GM23338 (cell line): ENCODE data around the gene VOPP1. TPM values are rescaled to one million over a fixed set of nuclear protein-coding genes. Genes with fewer than 3 reads are reported as not detected.

Experiments used
- ATAC-seq: fragments of 200-7000 bp; cut with Tn5 transposase; 3 replicates; pipeline ENCODE4 v1.9.1; 2020
- DNase-seq: peaks from one replicate; pipeline ENCODE4 v3.0.0-alpha.2; 2015; ENCODE audit warnings: low spot score
- H2AFZ ChIP-seq: fragments of 200-600 bp; sonication (generic); 2 replicates; pipeline ENCODE4 v1.8.0; 2016; ENCODE audit warnings: antibody characterized with exemption, mild to moderate bottlenecking, moderate library complexity
- H3F3A ChIP-seq: fragments of 200-600 bp; sonication (generic); replicated peaks from 2 replicates; pipeline ENCODE4 v1.8.0; 2017; ENCODE audit warnings: antibody characterized with exemption, mixed run types, low read depth
- H3K27ac ChIP-seq: fragments of 200-600 bp; sonication (generic); 2 replicates; pipeline ENCODE4 v1.6.1; 2016; ENCODE audit warnings: low read depth
- H3K27me3 ChIP-seq: fragments of 200-600 bp; sonication (generic); 2 replicates; pipeline ENCODE4 v1.8.0; 2016; ENCODE audit warnings: mild to moderate bottlenecking, mixed run types, moderate library complexity; ENCODE audit not compliant: insufficient read depth
- H3K36me3 ChIP-seq: fragments of 200-600 bp; sonication (generic); 2 replicates; pipeline ENCODE4 v1.8.0; 2016; ENCODE audit warnings: mild to moderate bottlenecking; ENCODE audit not compliant: insufficient read depth
- H3K4me1 ChIP-seq: fragments of 200-600 bp; sonication (generic); 2 replicates; pipeline ENCODE4 v1.8.0; 2016; ENCODE audit warnings: mild to moderate bottlenecking, moderate library complexity; ENCODE audit not compliant: insufficient read depth
- H3K4me2 ChIP-seq: fragments of 200-600 bp; sonication (generic); 2 replicates; pipeline ENCODE4 v1.7.1; 2017; ENCODE audit warnings: mixed run types
- H3K4me3 ChIP-seq: fragments of 200-600 bp; sonication (generic); 2 replicates; pipeline ENCODE4 v1.6.1; 2016; ENCODE audit warnings: mixed run types
- H3K79me2 ChIP-seq: fragments of 200-600 bp; sonication (generic); replicated peaks from 2 replicates; pipeline ENCODE4 v1.8.0; 2017; ENCODE audit warnings: mild to moderate bottlenecking; ENCODE audit not compliant: insufficient read depth
- H3K9me2 ChIP-seq: fragments of 200-600 bp; sonication (generic); 2 replicates; pipeline ENCODE4 v1.8.0; 2017; ENCODE audit not compliant: insufficient read depth
- H4K20me1 ChIP-seq: fragments of 200-600 bp; sonication (generic); replicated peaks from 2 replicates; pipeline ENCODE4 v1.8.0; 2017; ENCODE audit warnings: mild to moderate bottlenecking; ENCODE audit not compliant: insufficient read depth
- H3K27ac Mint-ChIP-seq: 2 replicates; pipeline ENCODE4 v1.8.0; 2020; ENCODE audit warnings: inconsistent platforms, mild to moderate bottlenecking, moderate library complexity, mixed read lengths
- H3K27me3 Mint-ChIP-seq: 3 replicates; pipeline ENCODE4 v1.8.0; 2022; ENCODE audit warnings: low read depth, mild to moderate bottlenecking, moderate library complexity, mixed read lengths, inconsistent platforms; ENCODE audit not compliant: insufficient read depth, poor library complexity
- H3K36me3 Mint-ChIP-seq: 3 replicates; pipeline ENCODE4 v1.8.0; 2021; ENCODE audit warnings: low read depth, mild to moderate bottlenecking, inconsistent platforms, moderate library complexity, mixed read lengths
- H3K4me1 Mint-ChIP-seq: 3 replicates; pipeline ENCODE4 v1.8.0; 2020; ENCODE audit warnings: mild to moderate bottlenecking, inconsistent platforms, mixed read lengths
- H3K4me3 Mint-ChIP-seq: 3 replicates; pipeline ENCODE4 v1.8.0; 2021; ENCODE audit warnings: moderate library complexity, mild to moderate bottlenecking, inconsistent platforms, mixed read lengths
- H3K9me3 Mint-ChIP-seq: 3 replicates; pipeline ENCODE4 v1.8.0; 2020; ENCODE audit warnings: moderate library complexity, mild to moderate bottlenecking, inconsistent platforms, mixed read lengths
- CTCF ChIP-seq, 2 experiments: fragments of 200-600 bp in 1 of 2; sonication (generic) in 1 of 2; conservative IDR thresholded peaks; 2 replicates each; pipeline versions ENCODE4 v1.5.1 to v1.6.1; 2016 to 2017; ENCODE audit warnings: antibody characterized with exemption in 2 of 2, low read depth in 2 of 2, mild to moderate bottlenecking in 2 of 2, moderate library complexity in 1 of 2
- ETS1 ChIP-seq: IDR thresholded peaks from 2 replicates; pipeline ENCODE4 v1.6.1; 2016; ENCODE audit warnings: antibody characterized with exemption
- EZH2phosphoT487 ChIP-seq: fragments of 200-600 bp; sonication (generic); IDR thresholded peaks from one replicate; pipeline ENCODE4 v1.8.1; 2018; ENCODE audit warnings: antibody characterized with exemption; ENCODE audit not compliant: unreplicated experiment
- REST ChIP-seq: IDR thresholded peaks from one replicate; pipeline ENCODE4 v1.6.1; 2018; ENCODE audit warnings: antibody characterized with exemption; ENCODE audit not compliant: unreplicated experiment
- polyA plus RNA-seq: library from polyadenylated mRNA; unstranded; fragments of >200 nt; fragmentation: Nextera tagmentation; extraction: Ambion mirVana; gene quantifications from 2 replicates; pipeline ENCODE4 v1.2.1, GENCODE V29; 2016
- total RNA-seq: library from RNA; depleted of rRNA; stranded (reverse); fragments of >200 nt; shearing (Covaris generic); gene quantifications from 2 replicates; pipeline ENCODE4 v1.2.3, GENCODE V29; 2014; rRNA removed

Gene VOPP1
- total and polyA plus RNA-seq, 2 experiments from 2014 or later: 28.2 to 73.7 TPM

- H3K9me3 Mint-ChIP-seq: no peaks in the 10 kb centered on the region; the same call in 2 of the 3 replicates
- no peaks in the 10 kb centered on the region for H3K79me2 ChIP-seq
- no peaks in the 10 kb centered on the region for H3F3A ChIP-seq
- no peak overlapping the region for H3K27ac ChIP-seq
- H2AFZ ChIP-seq: no peak overlapping the region
- H3K4me1 ChIP-seq: peaks cover 14% of the 10 kb centered on the region
- H3K4me1 Mint-ChIP-seq: peaks cover 52% of the 10 kb centered on the region
- no peak overlapping the region for H3K4me2 ChIP-seq
- DNase-seq (no peak), ATAC-seq (no peak)
- no peaks in the 10 kb centered on the region for H3K36me3 ChIP-seq
- H3K27ac Mint-ChIP-seq: no peak overlapping the region
- no peaks in the 10 kb centered on the region for H3K9me2 ChIP-seq
- H4K20me1 ChIP-seq: no peaks in the 10 kb centered on the region; the same call in 1 of the 2 replicates
- H3K4me3 Mint-ChIP-seq: no peak overlapping the region
- no peak overlapping the region for H3K4me3 ChIP-seq
- peaks cover 4% of the 10 kb centered on the region for H3K27me3 Mint-ChIP-seq
- no peaks in the 10 kb centered on the region for H3K27me3 ChIP-seq
- H3K36me3 Mint-ChIP-seq: peaks cover 12% of the 10 kb centered on the region
- TF ChIP-seq EZH2phosphoT487: no peak
- no peak for TF ChIP-seq REST
These were observed 148.4 kb downstream of the VOPP1 start for GRCh38 chr7:55423891-55424290.

GRCh38 chr7:55423277-55423711, 149.0 kb downstream of the VOPP1 start:
- no peaks in the 10 kb centered on the region for H3K27me3 ChIP-seq
- H3K4me3 ChIP-seq: no peak overlapping the region
- H3F3A ChIP-seq: no peaks in the 10 kb centered on the region
- H3K36me3 ChIP-seq: no peaks in the 10 kb centered on the region
- TF ChIP-seq CTCF (conservative IDR thresholded peaks at IDR 0.05; ENCODE audit: low read depth in 2 of 2): peak; percentile 20 to 42; a peak in 2 of 4 replicates
- TF ChIP-seq ETS1: no peak
- no peaks in the 10 kb centered on the region; the same call in 2 of the 3 replicates for H3K9me3 Mint-ChIP-seq
- no peak overlapping the region for H3K27ac ChIP-seq
- no peak overlapping the region for H3K4me2 ChIP-seq
- ATAC-seq: peak; percentile 60
- DNase-seq: peak; percentile 36
- no peaks in the 10 kb centered on the region for H4K20me1 ChIP-seq
- peaks cover 14% of the 10 kb centered on the region for H3K4me1 ChIP-seq
- H3K9me2 ChIP-seq: no peaks in the 10 kb centered on the region
- no peaks in the 10 kb centered on the region for H3K79me2 ChIP-seq
- no peak overlapping the region for H2AFZ ChIP-seq
- H3K27ac Mint-ChIP-seq: no peak overlapping the region
- no peak overlapping the region for H3K4me3 Mint-ChIP-seq
- peaks cover 49% of the 10 kb centered on the region for H3K4me1 Mint-ChIP-seq
- peaks cover 4% of the 10 kb centered on the region for H3K27me3 Mint-ChIP-seq
- peaks cover 12% of the 10 kb centered on the region for H3K36me3 Mint-ChIP-seq

Other genes with a start within 250 kb of the VOPP1 start
- gene LANCL2, start 207.2 kb downstream of the VOPP1 start, total RNA-seq: 9.8 and 10.7 TPM in 2 replicates
- gene LANCL2, start 207.2 kb downstream of the VOPP1 start, polyA plus RNA-seq: 7.3 and 7.9 TPM in 2 replicates